Measurements from ENCODE around the gene EFHC1. TPM values are rescaled to one million over a fixed set of nuclear protein-coding genes. Genes with fewer than 3 reads are reported as not detected.

The EFHC1 gene
- total RNA-seq, 1 donor from 2014 or later = 59.8 TPM

DNA sequence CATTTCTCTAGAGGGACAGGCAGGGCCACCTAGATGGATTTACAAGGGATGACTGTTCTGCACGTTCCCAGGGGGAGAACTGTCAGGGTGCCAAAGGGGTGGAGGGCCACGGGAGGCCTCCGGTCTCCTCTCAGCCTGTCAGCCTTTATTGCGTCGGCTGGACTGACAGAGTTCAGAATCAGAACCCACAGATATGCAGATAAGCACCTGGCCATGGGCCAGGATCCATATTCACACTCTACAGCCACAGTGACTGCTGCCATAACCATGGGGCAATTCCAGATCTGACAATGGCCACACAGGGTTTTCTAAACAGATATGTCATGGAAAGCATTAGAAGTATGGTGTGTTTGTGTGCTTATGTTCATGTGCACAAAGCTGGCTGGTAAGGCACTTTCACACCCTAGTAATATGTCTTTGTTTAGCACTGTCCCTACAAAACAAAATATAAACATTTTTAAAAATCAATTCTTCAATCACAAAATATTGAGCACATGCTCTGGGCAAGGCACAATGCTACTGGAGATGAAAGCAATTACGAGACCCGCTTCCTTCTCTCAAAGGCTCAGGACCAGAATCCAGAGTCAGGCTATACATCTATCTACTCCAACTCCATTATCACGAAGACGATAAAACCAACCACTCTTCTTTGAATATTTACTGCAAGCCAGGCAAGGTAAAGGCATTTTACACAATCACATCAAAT lies 127.7 kb downstream of the EFHC1 start:
- no peak overlapping the region for H3K9ac ChIP-seq
- H3K4me2 ChIP-seq = no peak overlapping the region

DNA sequence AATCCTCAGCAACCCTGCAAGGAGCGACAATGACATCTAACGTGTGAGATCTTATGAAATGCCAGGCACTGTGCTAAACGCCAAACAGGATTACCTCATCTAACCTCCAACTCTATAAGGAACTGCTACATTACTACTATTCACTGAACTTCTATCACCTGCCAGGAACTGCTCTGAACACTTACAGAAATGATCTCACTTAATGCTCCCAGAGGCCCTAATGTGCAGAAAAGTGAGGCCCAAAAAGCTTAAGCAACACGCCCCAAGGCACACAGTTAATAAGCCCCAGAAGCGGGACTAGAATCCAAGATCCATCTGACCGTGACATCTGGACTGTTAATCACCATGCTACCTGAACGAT lies 128.2 kb downstream of the EFHC1 start:
- Histone ChIP-seq H3K4me1 (peaks cover 30% of the 10 kb centered on the region), H3F3A (ENCODE audit: low read depth) (peaks cover 28% of the 10 kb centered on the region), H3K4me2 (no peak overlapping the region), H3K36me3 (no peaks in the 10 kb centered on the region), H3K79me2 (ENCODE audit: low read depth) (peaks cover 67% of the 10 kb centered on the region), H3K4me3 (no peak overlapping the region), H3K9me3 (ENCODE audit: low read depth) (no peaks in the 10 kb centered on the region), H3K27me3 (no peaks in the 10 kb centered on the region), H2AFZ (replicated peaks) (no peak overlapping the region), H4K20me1 (ENCODE audit: low read depth) (peaks cover 21% of the 10 kb centered on the region), H3K9ac (no peak overlapping the region), H3K27ac (no peak overlapping the region)
- peaks cover 79% of the 10 kb centered on the region for H3K4me1 Mint-ChIP-seq
- H3K4me3 Mint-ChIP-seq = no peak overlapping the region
- peak overlapping the region; percentile 42 for H3K27ac Mint-ChIP-seq
- H3K36me3 Mint-ChIP-seq = peaks cover 17% of the 10 kb centered on the region
- TF ChIP-seq, protein P1, sequence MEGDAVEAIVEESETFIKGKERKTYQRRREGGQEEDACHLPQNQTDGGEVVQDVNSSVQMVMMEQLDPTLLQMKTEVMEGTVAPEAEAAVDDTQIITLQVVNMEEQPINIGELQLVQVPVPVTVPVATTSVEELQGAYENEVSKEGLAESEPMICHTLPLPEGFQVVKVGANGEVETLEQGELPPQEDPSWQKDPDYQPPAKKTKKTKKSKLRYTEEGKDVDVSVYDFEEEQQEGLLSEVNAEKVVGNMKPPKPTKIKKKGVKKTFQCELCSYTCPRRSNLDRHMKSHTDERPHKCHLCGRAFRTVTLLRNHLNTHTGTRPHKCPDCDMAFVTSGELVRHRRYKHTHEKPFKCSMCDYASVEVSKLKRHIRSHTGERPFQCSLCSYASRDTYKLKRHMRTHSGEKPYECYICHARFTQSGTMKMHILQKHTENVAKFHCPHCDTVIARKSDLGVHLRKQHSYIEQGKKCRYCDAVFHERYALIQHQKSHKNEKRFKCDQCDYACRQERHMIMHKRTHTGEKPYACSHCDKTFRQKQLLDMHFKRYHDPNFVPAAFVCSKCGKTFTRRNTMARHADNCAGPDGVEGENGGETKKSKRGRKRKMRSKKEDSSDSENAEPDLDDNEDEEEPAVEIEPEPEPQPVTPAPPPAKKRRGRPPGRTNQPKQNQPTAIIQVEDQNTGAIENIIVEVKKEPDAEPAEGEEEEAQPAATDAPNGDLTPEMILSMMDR (IDR thresholded peaks at IDR 0.05) = no peak
- peaks cover 2% of the 10 kb centered on the region for H3K27me3 Mint-ChIP-seq (ENCODE audit: insufficient read depth, low read depth)
- no peaks in the 10 kb centered on the region for H3K9me3 Mint-ChIP-seq
- DNase-seq (ENCODE audit: low spot score) = no peak

More for the DNA sequence above, 127.7 kb downstream of the EFHC1 start:
- H3K4me3 Mint-ChIP-seq = no peak overlapping the region
- peaks cover 2% of the 10 kb centered on the region for H3K27me3 Mint-ChIP-seq (ENCODE audit: insufficient read depth, low read depth)
- Histone ChIP-seq H3K4me1 (peaks cover 26% of the 10 kb centered on the region), H3K4me3 (no peak overlapping the region), H4K20me1 (ENCODE audit: low read depth) (peaks cover 21% of the 10 kb centered on the region), H3K36me3 (no peaks in the 10 kb centered on the region), H3F3A (ENCODE audit: low read depth) (peaks cover 23% of the 10 kb centered on the region), H3K27ac (no peak overlapping the region), H3K79me2 (ENCODE audit: low read depth) (peaks cover 64% of the 10 kb centered on the region), H3K27me3 (no peaks in the 10 kb centered on the region), H2AFZ (replicated peaks) (no peak overlapping the region), H3K9me3 (ENCODE audit: low read depth) (no peaks in the 10 kb centered on the region)
- no peak for TF ChIP-seq EZH2phosphoT487 (IDR thresholded peaks at IDR 0.05)
- TF ChIP-seq EZH2 (IDR thresholded peaks at IDR 0.05) = no peak
- TF ChIP-seq, protein P1 (IDR thresholded peaks at IDR 0.05) = no peak
- H3K4me1 Mint-ChIP-seq = peaks cover 79% of the 10 kb centered on the region
- DNase-seq (ENCODE audit: low spot score) = no peak
- H3K36me3 Mint-ChIP-seq = peaks cover 17% of the 10 kb centered on the region
- no peaks in the 10 kb centered on the region for H3K9me3 Mint-ChIP-seq
- peak overlapping the region; percentile 42 for H3K27ac Mint-ChIP-seq

DNA sequence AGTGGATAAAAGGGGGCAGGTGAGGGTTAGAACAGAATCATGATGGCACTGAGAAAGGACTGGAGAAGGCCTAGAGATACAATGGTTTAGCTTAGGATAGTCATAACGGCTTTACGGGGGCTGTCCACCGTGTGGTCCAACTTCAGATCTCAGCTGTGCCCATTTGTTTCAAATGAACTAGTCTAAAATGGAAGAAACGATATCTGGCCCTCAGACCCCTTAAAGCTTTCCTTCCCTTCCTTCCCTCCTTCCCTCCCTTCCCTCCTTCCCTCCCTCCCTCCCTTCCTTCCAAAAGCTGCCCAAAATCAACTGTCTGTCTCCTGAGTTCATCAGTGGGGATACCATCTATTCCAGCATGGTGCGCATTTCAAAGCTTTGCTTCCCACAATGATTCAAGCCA lies 128.9 kb downstream of the EFHC1 start:
- H3K27ac Mint-ChIP-seq = no peak overlapping the region
- peaks cover 73% of the 10 kb centered on the region for H3K79me2 ChIP-seq (ENCODE audit: low read depth)

More for the DNA sequence above, 128.9 kb downstream of the EFHC1 start:
- H3K27me3 Mint-ChIP-seq (ENCODE audit: insufficient read depth, low read depth) = peaks cover 2% of the 10 kb centered on the region
- Histone ChIP-seq H3K9ac (no peak overlapping the region), H3K9me3 (ENCODE audit: low read depth) (no peaks in the 10 kb centered on the region), H3K36me3 (no peaks in the 10 kb centered on the region), H3K27ac (no peak overlapping the region), H3K4me1 (peaks cover 30% of the 10 kb centered on the region), H2AFZ (replicated peaks) (no peak overlapping the region), H3K4me2 (no peak overlapping the region), H3K27me3 (no peaks in the 10 kb centered on the region), H4K20me1 (ENCODE audit: low read depth) (peaks cover 18% of the 10 kb centered on the region), H3K4me3 (no peak overlapping the region), H3F3A (ENCODE audit: low read depth) (peaks cover 31% of the 10 kb centered on the region)
- H3K36me3 Mint-ChIP-seq = peaks cover 15% of the 10 kb centered on the region
- H3K9me3 Mint-ChIP-seq = no peaks in the 10 kb centered on the region
- no peak for TF ChIP-seq EZH2 (IDR thresholded peaks at IDR 0.05)
- TF ChIP-seq, protein P1 (IDR thresholded peaks at IDR 0.05) = no peak
- TF ChIP-seq EZH2phosphoT487 (IDR thresholded peaks at IDR 0.05) = no peak
- peaks cover 76% of the 10 kb centered on the region for H3K4me1 Mint-ChIP-seq
- no peak overlapping the region for H3K4me3 Mint-ChIP-seq
- no peak for DNase-seq (ENCODE audit: low spot score)

All from neural progenitor cell (in vitro differentiated cells).